GM12872 (cell line): ENCODE measurements around the gene HP1BP3.

ENCODE experiments used
- TF ChIP-seq, protein P1 (sequence below): IDR thresholded peaks from 3 replicates; pipeline ENCODE4 v1.5.1; 2011; ENCODE audit warnings: low read depth, mild to moderate bottlenecking, low read length, moderate library complexity; ENCODE audit not compliant: insufficient read depth

HP1BP3 gene

GRCh38 chr1:20711285-20712214 lies 75.6 kb downstream of the HP1BP3 start:
- TF ChIP-seq, protein P1, sequence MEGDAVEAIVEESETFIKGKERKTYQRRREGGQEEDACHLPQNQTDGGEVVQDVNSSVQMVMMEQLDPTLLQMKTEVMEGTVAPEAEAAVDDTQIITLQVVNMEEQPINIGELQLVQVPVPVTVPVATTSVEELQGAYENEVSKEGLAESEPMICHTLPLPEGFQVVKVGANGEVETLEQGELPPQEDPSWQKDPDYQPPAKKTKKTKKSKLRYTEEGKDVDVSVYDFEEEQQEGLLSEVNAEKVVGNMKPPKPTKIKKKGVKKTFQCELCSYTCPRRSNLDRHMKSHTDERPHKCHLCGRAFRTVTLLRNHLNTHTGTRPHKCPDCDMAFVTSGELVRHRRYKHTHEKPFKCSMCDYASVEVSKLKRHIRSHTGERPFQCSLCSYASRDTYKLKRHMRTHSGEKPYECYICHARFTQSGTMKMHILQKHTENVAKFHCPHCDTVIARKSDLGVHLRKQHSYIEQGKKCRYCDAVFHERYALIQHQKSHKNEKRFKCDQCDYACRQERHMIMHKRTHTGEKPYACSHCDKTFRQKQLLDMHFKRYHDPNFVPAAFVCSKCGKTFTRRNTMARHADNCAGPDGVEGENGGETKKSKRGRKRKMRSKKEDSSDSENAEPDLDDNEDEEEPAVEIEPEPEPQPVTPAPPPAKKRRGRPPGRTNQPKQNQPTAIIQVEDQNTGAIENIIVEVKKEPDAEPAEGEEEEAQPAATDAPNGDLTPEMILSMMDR: no peak

DNA sequence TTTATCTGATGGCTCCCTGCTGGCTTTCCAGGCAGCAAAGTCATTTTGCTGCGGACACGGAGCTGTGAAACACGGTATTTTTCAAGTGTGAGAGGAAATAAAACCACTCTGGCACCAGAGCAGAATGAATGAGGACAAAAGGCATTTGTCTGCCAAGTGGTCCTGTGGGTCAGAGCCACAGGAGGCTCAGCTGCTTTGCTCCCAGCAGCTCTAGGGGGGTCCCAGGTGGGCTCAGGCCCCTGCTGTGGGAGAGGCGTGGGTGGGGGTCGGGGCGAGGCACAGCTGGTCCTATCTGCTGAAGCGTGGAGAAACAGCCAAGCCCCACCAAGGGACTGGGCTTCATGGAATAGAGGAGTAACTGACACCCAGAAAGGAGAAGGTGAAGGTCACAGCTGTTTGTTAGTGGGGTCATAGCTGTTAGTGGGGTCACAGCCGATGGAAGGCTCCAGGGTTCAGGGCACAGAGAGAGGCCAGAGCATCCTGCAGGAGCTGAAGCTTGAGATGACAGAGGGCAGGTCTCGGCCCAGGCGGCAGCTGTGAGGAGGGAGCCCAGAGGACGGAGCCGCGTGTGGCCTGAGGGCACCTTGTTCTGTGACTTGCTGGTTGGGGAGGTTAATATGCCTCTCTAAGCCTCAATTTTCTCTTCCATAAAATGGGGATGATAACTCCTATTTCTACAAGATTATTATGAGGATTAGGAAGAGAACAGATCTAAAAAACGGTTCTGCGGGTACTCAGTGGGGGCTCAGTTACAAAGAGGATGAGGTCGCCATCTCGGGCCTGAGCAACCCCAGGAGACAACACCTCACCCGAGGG lies 76.4 kb downstream of the HP1BP3 start:
- TF ChIP-seq, protein P1: no peak

DNA sequence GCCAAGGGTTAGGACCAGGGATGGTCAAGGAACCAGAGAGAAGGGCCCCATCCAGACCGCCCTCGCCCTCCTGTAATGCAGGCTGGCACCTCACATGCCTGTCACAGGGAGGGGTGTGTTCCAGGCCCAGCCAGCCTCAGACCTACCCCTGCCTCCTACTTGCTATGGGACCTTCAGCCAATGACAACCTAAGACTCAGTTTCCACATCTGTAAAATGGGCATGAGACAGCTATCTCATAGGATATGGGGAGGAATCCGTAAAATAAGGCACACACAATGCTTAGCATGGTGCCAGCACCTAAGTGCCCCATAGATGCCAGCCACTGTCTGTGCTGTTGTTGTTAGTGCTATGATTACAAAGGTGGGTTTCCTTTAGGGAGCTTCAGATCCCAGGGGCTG lies 77.2 kb downstream of the HP1BP3 start:
- TF ChIP-seq, protein P1: no peak

DNA sequence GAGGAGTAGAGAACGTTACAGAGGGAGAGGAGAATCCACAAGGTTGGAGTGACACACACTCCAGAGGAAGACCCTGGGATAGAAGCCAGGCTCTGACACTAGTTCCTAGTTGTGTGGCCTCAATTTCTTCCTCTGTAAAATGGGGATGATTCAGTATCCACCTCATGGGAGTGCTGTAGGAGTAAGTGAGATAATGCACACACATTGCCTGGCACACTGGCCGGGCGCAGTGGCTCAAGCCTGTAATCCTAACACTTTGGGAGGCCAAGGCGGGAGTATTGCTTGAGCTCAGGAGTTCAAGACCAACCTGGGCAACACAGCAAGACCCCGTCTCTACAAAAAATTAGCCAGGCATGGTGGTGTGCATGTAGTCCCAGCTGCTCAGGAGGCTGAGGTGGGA lies 78.2 kb downstream of the HP1BP3 start:
- TF ChIP-seq, protein P1: no peak

DNA sequence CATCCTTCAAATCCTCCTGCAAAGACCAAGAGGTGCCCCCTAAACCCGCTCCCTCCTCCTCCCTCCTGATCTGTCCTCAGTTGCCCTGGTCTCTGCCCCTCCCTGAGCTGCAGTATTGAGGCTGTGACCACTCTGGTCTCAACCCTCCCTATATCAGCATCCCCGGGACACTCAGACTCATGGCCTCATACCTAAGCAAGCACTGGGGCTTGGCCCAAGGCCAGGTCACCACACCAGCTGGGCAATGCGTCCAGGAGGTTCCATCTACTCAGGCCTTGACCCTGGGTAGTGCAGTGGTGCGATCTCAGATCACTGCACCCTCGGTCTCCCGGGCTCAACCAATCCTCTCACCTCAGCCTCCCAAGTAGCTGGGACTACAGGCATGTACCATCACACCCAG lies 79.0 kb downstream of the HP1BP3 start:
- TF ChIP-seq, protein P1: no peak

DNA sequence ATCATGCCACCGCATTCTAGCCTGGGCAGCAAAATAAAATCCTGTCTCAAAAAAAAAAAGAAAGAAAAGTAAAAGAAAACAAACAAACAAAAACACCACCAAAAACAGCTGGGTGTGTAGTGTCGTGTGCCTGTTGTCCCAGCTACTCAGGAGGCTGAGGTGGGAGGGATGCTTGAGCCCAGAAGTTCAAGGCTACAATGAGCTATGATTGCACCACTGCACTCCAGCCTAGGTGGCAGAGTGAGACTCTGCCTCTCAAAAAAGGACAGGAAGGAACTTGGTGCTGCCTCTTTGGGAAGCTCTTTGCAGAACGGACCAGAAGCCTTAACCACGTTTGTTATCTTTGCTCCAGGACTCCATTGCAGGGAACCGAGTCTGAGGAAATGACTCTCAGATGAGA lies 80.3 kb downstream of the HP1BP3 start:
- TF ChIP-seq, protein P1: no peak

DNA sequence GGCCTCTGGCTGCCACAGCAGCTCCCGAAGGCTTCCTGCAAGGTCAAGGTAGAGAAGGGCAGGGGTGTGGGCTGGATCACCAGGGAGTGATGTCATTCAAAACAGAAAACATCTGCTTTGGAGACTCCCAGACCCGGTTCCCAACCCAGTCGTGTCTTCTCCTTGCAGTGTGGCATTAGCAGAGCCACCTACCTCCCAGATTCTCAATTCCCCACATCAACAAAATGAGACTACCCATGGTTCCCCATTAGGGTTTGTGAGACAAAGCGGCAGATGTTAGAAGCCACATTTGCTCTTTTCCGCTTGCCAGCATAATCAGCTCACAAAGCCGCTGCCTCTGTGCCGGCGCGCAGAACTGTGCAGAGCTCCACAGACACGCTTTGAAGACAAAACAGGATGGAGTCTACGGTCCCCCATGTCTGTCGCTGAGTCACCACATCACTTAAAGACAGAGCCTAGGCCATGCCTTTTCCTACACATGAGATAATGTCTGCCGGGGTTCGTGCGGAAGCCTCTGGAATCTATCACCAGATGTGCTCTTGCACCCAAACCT lies 81.8 kb downstream of the HP1BP3 start:
- TF ChIP-seq, protein P1: no peak
